Aortic smooth muscle cell (primary cell): ENCODE measurements around the gene HOXA10. TPM values are rescaled to one million over a fixed set of nuclear protein-coding genes. Genes with fewer than 3 reads are reported as not detected.

ENCODE experiments used
- total RNA-seq: library from RNA; depleted of rRNA; stranded (reverse); fragments of >200 nt; gene quantifications from 2 replicates; pipeline ENCODE4 v1.2.3, GENCODE V29; 2014

The HOXA10 gene
- under 0.01 TPM in 2 replicates for total RNA-seq

DNA sequence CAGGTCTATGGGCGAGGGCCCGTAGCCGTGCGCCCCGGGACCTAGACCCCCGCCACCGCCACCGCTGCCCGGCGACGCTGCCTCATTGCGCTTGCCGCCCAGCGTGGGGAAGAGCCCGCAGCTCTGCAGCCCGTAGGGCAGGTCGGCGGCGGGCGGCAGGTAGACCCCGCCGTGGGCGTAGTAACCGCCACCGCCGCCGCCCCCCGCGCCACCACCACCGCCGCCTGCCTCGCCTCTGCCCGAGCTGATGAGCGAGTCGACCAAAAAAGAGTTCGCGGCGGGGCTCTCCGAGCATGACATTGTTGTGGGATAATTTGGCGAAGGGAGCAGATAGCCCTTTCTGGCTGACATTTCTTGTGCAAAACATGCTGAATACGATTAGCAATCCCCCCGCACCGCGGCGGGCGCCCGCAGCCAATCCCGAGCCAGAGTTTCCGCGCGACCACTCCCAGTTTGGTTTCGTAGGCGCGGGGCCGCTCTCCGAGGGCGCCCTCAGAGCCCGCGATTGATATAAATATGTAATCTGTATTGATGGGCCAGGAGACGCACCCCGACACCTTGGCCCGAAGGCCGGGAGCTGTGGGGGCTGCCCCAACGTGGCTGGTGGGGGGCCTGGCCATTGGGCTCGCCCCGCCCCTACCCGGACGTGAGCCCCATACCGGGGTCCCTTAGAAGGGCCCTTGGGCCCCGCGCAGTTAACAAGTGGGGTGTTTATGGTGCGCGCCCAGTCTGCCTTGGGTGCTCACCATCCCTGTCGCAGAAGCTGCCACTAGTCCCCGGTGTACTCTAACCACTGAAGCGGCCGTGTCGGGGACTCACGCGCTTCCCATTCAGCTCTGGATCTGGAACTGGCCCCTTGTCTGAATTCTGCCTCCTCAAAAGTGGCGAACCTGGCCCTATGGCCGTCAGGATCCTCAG, at the start of gene HOXA10:
Gene HOXA10, minus strand, starts transcription at position 365 of the 918 bp plus-strand sequence. Its CDS starts 14 bp downstream, at position 351.

DNA sequence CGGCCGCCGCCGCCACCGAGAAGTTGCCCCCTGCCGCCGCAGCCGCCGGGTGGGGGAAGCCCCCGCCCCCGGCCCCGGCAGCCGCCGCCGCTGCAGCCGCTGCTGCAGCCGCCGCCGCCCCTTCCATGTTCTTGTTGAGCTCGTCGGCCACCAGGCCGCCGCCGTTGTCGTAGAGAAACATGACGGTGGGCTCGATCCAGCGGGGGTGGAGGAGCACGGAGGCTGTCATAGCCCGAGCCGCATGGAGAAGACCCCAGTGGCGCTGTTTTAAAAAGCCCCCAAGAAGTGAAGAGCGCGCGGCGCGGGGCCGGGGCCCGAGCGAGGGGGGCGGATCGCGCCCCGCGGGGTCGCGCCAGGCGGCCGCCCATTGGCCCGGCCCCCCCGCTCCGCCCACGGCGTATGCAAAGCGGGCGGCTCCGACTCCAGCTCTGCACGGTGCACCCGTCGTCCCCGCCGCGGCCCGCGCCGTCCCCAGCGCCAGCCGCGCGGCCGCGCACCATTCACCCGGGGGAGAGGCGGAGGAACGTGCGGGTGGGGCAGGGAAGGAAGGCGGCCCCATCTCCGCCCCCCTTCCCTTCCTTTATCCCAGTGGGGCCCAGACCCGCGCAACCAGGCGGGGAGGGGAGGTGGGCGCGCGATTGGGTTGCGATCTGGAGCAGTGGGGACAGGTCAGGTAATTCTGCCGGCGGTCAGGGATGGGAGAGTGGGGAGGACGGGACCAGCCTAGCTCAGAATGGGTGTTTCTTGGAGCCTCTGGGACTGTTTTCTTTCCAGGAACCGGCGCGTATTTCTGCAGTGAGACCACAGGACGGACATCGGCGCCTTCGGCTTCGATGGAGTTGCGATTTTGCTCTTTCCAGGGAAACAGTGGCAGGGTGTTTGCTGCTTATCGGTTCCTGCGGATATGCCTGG, 26.0 kb upstream of the HOXA10 start, which contains the start of gene HOXA13:
Gene HOXA13, minus strand, starts transcription at position 243 of the 912 bp plus-strand sequence. Its CDS starts 14 bp downstream, at position 229.

DNA sequence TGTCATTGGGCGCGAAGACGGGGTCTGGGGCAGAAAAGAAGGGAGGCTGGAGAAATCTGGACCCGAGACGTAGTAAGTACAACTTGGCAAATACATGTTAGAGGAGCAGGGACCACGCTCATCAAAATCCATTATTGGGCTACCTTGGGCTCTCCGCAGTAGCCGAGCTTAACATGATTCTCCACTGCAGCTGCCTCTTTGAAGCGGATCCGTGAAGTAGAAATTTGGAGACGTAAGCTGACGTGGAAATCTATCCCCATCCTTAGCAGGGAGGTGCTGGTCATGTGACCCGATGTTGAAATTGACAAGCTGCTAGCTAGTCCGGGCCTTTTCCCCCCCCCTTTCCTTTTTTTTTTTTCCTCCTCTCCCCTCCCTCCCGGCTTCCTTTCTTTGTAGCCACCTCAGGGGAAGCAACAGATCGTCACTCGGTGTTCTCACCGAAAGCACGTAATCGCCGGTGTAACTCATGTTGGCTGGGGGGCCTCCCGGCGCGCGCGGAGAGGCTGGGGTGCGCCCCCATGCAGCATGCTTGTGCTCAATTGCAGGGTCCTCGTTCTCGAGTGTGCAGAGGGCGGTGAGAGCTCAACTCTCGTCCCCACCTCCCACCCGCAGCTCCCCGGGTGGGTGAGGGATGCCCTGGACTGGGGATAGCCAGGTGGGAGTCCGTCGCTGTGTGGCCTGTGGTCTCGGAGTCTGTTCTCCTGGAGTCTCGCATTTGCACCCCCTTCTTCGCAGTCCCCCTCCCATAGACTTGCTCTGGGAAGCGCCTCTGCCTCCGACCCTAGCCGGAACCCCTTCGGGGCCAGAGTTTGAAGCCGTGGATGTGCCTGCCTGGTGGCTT, 11.1 kb upstream of the HOXA10 start, which contains the start of gene HOXA11:
Gene HOXA11, minus strand, starts transcription at position 220 of the 841 bp plus-strand sequence. Its CDS starts 88 bp downstream, at position 132.

DNA sequence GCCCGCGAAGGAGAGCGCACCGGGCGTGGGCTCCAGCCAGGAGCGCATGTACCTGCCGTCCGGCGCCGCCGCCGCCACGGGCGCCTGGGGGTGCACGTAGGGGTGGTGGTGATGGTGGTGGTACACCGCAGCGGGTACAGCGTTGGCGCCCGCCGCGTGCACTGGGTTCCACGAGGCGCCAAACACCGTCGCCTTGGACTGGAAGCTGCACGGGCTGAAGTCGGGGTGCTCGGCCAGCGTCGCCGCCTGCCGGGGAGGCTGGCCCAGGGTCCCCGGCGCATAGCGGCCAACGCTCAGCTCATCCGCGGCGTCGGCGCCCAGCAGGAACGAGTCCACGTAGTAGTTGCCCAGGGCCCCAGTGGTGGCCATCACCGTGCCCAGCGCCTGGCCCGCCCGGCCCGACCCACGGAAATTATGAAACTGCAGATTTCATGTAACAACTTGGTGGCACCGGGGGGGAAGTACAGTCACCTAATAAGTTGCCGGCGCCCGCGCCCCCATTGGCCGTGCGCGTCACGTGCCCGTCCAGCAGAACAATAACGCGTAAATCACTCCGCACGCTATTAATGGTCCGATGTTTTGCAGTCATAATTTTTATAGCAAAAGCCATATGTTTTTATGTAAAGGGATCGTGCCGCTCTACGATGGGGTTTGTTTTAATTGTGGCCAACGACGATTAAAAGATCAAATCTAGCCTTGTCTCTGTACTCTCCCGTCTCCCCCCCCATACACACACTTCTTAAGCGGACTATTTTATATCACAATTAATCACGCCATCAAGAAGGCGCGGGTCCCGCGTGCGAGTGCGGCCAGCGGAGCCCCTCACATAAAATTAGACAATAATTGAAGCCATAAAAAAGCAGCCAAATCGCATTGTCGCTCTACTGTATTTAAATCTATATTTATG, 8.8 kb downstream of the HOXA10 start, which contains the start of gene HOXA9:
Gene HOXA9, minus strand, starts transcription at position 449 of the 907 bp plus-strand sequence. Its CDS starts 80 bp downstream, at position 369.

GRCh38 chr7:27156508-27156898, 17.6 kb downstream of the HOXA10 start, which contains the start of gene HOXA7:
HOXA7 (minus strand) TSS chr7:27156675; CDS start chr7:27156545, 130 bp downstream.

DNA sequence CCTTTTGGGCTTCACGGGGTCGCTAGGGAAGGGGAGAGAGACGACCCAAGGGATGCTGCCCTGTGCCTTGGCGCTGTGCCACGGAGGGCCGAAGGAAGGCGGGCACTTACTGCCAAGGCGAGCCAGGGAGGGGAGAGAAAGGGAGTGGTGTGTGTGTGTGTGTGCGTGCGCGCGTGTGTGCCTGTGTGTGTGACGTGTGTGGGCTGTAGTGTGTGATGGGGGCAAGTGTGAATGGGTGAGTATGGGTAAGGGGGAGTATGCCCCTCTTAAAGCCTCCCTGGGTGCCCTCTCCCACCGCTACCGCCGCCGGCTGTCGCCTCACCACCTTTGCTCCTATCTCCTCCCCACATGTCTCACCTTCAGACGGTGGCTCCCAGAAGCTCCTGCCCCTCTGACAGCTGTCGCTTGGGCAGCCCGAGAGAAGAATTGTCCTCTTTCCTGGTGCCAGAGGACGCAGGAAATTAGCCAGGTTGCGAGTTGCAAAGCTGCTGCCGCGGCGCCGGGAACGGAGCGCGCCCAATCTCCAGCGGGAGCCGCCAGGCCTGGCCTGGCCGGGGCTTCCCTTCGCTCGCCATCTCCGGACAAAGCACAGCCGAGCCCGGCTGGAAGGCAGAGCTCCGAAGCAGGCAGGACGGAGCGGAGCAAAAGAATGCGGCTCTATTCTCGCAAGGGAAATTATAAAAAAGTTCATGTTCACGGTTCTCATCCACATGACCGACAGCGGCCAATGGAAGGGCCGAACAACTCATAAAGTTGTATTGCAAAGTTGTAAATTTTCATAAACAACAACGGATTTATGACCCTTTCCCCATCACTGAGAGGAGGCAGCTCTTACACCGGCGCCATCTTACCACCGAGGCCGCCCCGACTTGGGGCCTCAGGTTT, 21.9 kb downstream of the HOXA10 start, which contains the start of gene HOXA3:
Gene HOXA3, minus strand, starts transcription at position 653 of the 885 bp plus-strand sequence. CDS start 41,943 bp downstream, outside the sequence.

DNA sequence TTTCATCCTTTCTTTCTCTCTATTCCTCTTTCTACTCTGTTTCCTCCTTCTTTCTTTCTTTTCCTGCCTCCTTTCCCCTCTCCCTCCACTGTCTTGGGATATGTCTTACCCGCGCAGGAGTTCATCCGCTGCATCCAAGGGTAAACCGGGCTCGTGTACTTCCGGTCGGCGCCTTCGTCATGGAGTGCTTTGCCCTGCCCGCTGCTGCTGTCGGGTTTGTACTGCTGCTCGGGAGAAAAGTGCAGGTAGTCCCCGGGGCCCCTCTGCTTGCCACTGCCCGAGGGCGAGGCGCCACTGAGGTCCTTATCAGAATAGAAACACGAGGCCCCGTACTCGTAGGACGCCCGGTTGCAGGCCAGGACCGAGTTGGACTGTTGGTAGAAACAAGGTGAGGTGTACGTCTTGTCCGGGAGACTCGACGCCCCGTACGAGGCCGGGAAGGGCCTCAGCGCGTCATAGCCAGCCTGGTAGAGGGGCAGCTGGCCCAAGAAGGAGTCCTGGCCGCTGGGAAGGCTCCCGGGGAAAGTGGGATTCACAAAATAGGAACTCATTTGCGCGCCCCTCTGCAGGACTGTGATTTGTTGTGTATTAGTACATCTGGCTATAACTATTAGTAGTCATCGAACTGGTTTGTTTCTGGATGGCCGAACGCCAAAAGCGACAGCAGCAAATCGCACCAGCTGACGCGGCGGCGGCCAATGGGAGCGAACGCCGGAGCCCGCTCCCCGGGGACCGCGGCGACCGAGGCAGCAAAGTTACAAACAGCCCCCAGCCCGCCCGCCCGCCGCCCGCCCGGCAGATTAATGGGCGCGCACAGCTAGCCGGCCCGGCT, 26.7 kb downstream of the HOXA10 start, which contains the start of gene HOXA6:
Gene HOXA6, minus strand, starts transcription at position 576 of the 832 bp plus-strand sequence. Its CDS starts 25 bp downstream, at position 551.

DNA sequence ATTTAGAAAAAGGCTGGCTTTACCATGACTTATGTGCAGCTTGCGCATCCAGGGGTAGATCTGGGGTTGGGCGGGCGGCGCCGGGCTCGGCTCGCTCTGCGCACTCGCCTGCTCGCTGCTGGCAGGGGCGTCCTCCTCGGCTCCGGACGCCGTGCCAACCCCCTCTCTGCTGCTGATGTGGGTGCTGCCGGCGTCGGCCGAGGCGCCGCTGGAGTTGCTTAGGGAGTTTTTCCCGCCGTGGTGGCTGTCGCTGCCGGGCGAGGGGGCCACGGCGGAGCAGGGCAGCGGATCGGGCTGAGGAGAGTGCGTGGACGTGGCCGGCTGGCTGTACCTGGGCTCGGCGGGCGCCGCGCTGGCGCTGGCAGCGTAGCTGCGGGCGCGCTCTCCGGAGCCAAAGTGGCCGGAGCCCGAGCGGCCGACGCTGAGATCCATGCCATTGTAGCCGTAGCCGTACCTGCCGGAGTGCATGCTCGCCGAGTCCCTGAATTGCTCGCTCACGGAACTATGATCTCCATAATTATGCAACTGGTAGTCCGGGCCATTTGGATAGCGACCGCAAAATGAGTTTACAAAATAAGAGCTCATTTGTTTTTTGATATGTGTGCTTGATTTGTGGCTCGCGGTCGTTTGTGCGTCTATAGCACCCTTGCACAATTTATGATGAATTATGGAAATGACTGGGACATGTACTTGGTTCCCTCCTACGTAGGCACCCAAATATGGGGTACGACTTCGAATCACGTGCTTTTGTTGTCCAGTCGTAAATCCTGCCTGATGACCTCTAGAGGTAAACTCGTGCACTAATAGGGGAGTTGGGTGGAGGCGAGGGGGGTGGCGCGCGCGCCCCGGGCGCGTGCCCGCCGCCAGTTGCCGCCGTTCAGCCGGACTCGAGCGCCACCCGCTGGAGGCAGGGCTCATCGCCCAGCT, 30.8 kb downstream of the HOXA10 start, which contains the start of gene HOXA5:
Gene HOXA5, minus strand, starts transcription at position 659 of the 927 bp plus-strand sequence. Its CDS starts 74 bp downstream, at position 585.

GRCh38 chr7:27130540-27131389, 43.4 kb downstream of the HOXA10 start, which contains the start of gene HOXA4:
HOXA4 (minus strand) TSS chr7:27130757; CDS start chr7:27130733, 24 bp downstream.

Other genes with a start within 250 kb of the HOXA10 start
- gene HOXA1, start 78.3 kb downstream of the HOXA10 start, total RNA-seq, result 0.12 and 0.13 TPM in 2 replicates
- gene HOXA2, start 71.6 kb downstream of the HOXA10 start, total RNA-seq, result 0.79 and 0.99 TPM in 2 replicates
- 0.12 and 0.13 TPM in 2 replicates for gene HOXA4, start 43.6 kb downstream of the HOXA10 start, total RNA-seq
- gene HOXA5, start 30.6 kb downstream of the HOXA10 start, total RNA-seq, result not detected in 2 replicates
- gene HOXA6, start 26.5 kb downstream of the HOXA10 start, total RNA-seq, result not detected in 2 replicates
- 0.92 and 1.6 TPM in 2 replicates for gene HOXA3, start 21.7 kb downstream of the HOXA10 start, total RNA-seq
- gene HOXA7, start 17.6 kb downstream of the HOXA10 start, total RNA-seq, result not detected in 2 replicates
- not detected in 2 replicates for gene HOXA9, start 8.8 kb downstream of the HOXA10 start, total RNA-seq
- gene HOXA11, start 10.9 kb upstream of the HOXA10 start, total RNA-seq, result not detected in 2 replicates
- not detected in 2 replicates for gene HOXA13, start 25.8 kb upstream of the HOXA10 start, total RNA-seq
- gene EVX1, start 68.5 kb upstream of the HOXA10 start, total RNA-seq, result not detected in 2 replicates